EH (cell line): ENCODE data around the gene TRPV5.
A peak's percentile ranks its signal among the peaks of the same experiment; 100 is the strongest.

Experiments used
- DNase-seq: peaks from one replicate; pipeline ENCODE4 v3.0.0-alpha.2; 2015; ENCODE audit warnings: low read depth

The TRPV5 gene

DNA sequence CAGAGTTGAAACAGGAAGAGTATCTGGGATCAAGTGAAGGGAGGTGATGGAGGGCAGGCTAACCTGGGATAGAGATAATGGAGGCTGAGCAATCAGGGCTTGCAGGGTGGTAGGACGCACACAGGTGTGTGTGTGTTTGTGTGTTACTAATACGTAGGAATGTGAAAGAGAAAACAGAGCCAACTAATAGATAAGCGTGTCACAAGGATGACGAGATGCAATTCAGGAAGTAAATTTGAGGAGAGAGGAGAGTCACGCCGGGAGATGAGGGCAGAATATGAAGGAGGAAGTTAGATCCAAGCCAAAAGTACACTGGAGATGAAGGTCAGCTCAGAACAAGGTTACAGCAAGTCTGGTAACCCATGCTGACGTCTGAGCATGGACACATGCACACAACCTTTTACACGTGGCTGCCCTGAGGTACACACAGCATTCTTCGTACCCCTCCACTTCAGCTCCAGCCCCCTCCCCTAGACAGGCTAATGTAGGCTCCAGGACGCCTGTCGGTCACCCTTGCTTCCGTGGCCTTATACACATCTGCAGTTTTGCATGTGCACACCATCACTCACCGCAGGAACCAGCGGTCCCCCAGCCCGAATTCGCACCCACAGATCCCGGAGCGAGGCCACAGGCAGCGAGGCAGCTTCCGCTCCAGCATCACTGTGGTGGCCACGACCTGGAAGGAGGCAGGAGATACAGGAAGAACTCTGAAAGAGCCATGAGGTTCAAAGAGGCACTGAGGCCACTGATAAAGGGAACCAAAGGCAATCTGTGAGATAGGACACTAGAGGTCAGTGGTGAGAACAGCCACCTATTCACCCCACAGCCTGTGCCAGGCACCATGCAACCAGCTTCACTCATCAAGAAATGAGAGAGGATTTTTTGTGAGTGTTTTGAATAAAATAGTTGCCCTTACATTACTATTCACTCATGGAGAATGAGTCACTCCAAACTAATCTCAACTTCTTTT lies 24.3 kb downstream of the TRPV5 start:
- DNase-seq, result peak; percentile 11

DNA sequence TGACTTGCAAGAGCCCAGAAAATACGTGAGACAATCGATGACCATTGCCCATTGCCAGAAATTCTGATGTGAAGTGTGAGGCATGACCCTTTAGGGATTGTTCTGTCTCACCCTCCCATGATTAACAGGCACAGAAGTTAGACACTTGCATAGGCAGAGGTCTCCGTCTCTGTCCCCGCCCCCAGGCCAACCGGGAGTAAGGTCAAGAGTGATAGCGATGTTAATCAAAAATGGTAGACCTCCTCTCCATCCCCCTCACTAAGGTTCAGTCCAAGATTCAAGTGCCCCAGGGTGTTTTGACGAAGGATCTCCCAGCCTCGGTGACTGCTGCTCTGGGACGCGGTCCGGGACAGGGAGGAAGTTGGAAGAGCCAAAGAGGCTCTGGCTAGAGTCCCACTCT lies 25.3 kb downstream of the TRPV5 start:
- DNase-seq, result no peak

DNA sequence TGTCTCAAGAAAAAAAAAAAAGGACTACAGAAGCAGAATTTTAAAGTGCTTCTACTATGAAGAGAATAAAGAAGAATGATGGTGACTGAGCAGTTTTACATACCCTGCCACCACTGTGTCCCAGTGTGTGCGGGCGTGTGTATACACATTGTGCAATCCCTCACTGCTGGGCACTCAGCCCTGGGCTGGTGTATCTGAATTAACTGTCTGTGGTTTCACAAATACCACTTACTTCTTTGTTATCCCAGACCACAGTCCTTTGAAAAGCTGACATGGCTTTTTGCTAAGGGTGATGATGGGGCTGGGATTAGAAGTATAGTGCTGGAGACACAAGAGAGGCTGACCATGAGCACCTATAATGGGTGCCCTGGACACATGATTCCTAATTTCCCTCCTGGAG lies 26.9 kb downstream of the TRPV5 start:
- DNase-seq, result no peak

DNA sequence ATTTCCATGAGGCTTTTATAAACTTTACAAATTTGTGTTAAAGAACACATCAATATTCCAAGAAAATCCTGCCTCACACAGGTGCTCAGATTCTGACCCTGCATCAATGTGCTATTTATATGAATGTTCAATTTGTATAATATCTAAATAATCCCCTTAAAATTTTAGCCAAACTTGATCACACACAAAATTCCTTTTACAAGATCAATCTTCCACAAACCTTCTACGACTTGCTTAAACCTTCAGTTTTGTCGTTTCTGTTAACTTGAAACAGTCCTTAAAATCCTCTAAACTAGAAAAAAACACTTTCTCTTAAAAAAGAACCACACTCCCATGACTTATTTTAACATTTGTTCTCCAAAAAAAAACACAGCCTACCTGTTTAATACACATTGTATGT lies 27.8 kb downstream of the TRPV5 start:
- no peak for DNase-seq

DNA sequence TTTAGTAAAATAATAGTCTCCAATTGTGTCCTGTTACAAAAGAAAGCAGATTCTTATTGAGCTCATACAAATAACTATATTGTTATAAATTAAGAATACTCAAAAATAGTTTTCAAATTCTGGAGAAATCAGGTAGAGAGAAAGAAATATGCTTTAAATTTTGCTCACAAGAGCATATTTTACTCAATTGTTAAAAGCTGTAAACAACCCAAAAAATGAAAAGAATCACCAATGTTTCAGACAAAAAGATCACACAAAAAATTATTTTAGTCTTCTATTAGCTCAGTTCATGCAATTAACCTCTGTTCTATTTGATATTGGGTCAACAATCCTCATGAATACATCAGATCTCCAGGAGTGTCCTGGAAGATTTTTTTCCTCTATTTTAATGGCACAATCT lies 29.4 kb downstream of the TRPV5 start:
- DNase-seq, result no peak

DNA sequence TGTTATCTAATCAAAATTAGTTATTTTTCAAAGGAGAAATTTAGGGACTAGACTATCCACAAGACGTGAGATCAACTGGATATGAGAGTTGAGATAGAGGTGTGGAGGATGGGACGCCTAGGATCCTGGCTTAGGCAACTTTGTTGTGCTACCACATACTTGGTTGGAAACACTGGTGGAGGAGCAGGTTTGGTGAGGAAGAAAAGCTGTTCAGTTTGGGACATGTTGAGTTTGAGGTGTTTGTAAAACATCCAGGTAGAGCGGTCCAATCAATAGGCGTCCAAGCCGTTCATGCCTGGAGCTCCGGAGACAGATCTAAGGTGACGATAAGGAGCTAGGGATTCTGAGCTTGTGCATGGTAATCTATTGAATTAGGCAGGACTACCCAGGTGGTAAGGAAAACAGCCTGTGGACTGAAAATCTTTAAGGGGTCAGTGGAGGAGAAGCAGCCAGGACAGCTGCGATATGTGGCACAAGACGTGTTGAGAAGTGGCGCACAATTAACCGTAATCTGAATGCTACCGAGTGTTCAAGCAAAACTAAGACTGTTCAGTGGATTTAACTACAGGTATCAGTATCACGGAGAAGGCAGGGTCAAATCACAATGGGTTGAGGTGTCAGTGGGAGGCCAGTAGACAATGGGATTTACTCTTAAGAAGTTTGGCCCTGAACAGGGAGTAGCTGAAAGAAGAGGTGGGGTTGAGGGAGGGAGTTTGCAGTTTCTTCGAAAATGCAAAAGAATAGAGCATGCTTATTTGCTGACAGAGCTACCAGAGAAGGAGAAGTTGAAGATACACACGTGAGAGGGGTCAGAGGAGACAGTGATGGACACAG lies 31.9 kb downstream of the TRPV5 start:
- DNase-seq, result no peak

DNA sequence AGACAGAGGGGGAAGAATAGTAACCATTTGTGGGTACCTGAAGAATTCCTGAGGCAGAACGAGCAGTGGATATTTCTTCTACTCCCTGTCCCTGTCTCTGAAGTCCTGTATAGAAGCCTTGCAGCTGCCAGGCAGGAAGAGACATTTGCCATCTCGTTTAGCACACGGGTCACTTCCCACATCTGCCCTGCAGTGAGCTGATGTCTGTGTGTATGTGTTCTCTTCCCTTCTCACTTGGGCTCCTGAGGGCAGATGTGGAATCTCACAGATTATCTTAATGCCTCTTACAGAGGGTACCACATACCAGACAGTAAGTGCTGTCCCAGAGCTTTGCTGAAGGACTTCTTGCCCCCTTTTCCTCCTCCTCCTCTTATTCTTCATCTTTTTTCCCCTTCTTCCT lies 33.9 kb downstream of the TRPV5 start:
- no peak for DNase-seq

DNA sequence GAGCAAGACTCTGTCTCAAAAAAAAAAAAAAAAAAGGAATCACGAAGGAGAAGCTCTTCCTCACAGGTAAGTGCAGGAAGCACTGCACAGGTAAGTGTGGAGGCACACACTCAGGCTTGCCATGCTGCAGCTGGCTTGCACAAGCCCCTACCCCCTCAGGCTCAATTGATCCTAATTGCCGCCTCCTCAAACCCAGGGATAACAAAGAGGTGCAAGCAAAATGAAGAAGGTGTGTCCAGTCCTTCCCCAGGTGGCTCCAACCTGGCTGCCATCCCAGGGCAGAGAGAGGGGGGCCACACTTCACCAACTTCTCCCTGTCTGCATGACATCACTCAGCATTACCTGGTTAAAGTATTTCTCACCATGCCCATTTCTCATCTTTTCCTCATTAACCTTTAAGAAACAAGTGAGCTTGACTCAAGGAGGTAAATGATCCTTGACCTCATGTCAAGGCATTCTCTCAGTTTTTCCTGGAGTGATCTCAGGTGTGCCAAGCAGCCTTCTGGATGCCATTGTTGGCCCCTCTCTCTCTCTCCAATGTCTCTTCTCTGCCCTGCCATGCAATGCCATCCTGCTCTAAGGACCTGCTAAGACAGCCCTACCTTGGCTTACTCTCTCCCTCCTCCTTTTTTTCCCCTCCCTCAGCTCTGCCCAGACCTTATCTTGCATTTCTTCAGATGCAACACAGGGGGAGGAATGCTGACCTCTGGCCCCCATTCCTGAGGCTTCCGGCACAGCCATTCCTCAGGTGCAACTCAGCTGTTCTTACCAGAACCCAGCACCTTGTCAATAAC lies 35.0 kb downstream of the TRPV5 start:
- no peak for DNase-seq

DNA sequence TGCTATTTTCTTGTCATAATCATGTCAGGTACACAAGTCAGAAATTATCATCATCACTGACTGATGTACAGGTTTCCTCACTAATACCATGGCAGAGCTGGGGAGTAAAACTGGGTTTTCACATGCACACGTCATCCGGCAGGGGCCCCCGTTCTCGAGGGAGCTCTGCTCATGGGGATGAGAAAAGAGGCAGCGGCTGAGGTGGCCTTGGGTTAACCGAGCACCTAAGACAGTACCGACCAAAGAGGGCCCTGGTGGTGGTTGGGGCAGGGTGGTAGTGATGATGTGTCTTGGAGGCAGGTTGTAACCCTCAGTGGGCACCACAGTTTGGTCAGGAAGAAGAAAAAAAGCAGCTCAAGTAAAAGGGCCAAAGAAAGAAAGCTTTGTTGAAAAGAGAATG lies 35.9 kb downstream of the TRPV5 start:
- DNase-seq, result no peak

DNA sequence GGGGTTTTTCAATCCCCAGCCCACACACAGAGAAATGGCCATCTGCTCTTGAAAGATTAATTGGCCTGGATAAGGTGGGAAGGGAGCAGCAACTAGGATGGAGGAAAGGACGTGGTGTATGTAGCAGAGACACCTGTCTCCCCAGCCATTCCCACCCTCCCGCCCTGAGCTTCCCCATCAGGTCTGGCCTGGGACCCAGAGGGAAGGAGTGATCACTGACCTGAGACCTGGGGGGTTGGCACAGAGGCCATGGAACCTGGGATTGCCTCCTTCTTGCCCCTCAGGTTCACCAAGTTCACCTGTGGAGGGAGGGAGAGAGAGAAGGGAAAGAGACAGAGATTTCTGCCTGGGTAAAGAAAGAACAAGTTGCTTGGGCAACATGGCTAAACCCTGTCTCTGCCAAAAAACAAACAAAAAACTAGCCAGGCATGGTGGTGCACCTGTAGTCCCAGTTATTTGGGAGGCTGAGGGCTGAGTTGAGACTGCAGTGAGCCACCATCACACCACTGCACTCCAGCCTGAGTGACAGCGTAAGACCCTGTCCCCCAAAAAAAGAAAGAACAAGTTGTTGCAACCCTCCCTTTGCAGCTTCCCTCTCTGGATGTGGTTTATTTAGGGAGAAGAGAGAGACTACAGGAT lies 36.7 kb downstream of the TRPV5 start:
- no peak for DNase-seq

DNA sequence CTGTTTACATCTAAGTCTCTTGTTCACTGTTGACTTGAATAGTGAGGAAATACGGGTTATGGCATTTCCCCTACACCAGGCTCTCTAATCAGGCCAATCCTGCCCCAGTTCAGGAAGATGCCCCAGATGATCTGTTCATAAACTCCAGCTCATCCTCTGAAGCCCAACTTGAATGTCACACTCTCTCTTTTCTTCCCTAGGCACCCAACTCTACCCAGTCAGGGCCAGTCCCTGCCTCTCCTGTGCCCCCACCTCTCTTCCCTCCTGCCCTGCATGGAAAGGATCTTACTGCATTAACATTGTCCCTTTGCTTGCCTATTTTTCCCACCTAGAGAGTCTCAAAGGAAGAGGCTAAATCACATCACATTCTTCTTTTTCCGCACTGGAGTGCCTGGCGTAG lies 37.4 kb downstream of the TRPV5 start:
- no peak for DNase-seq

DNA sequence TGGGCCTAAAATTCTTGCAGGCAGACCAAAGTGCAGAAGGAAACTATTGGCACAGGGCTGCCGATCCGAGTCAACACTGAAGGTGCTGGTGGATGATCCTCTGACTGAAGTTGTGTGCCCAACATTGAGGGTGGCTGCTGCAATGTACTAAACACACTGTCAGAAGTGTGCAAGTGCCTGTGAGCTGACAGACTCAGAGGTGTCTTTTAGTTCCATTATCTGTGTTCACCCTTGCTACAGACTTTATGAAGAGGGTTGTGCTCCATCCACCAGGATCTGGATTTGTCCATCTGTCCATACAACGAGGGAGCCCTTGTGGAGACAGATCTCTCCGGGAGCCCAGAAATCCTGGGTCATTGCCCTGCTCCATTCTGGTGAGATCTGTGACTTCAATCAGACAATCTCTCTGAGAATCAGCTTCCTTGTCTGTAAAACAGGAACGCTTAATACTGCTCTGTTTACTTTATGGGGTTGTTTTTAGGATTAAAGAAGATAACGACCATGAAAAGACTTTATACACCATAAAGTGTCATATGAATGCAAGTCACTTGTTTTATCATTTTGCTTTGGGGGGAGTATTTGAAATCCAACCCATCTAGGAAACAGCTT lies 38.5 kb downstream of the TRPV5 start:
- no peak for DNase-seq

DNA sequence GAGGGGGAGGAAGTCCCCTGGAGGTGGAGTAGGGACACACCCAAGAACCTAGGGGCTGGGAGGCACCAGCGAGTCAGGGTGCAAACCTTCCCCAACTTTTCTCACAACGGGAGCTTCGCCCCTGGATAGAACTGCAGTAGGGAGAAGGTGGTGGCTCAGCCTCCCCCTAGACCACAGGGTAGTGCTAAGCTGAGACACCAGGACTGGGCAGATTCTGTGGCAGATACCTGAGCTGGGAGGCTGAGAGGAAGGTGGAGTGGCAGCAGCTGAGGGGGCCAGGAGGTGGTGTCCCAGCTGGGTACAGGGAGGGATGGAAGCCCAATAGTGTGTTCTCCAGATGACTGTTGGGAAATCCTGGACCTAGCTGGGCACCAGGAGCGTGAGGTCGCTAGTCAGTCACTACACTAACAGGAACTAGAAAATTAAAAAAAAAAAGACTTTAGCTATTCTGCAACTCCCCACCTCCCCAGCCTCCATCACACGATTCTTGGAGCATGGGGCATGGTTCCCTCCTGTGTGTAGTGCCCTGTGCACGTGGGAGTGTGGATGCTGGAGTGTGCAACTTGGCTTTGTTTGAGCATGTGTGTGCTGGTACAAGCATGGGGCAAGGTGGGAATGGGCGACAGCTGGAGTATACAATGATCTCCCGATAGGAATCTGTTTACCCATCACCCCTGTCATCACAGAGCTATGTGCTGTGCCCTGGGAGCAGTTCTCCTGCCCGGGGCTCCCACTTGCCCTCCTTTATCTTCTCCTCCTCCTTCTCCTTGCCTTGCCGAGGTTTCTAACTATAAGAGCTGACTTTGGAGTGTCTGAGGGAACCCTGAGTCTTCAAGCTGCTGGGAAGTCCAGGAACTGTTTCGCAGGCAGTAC lies 39.2 kb downstream of the TRPV5 start:
- no peak for DNase-seq

DNA sequence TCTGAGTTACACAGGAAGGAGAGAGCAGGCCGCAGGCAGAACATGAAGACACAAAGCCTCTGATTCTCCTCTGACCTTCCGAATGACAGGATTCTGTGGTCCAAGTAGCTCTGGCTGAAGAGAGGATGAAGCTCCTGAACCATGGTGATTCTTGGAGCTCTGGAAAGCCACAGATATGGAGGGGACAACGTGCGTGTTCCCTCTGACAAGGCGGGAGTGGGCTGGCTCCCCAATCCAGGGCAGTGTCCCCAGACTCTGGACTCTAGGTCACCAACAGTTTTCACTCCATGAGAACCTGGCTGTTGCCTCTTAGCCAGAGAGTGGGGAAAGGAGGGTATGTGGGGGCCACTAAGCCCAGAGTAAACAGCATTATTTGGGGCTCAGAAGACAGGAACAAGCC lies 40.6 kb downstream of the TRPV5 start:
- DNase-seq, result no peak

DNA sequence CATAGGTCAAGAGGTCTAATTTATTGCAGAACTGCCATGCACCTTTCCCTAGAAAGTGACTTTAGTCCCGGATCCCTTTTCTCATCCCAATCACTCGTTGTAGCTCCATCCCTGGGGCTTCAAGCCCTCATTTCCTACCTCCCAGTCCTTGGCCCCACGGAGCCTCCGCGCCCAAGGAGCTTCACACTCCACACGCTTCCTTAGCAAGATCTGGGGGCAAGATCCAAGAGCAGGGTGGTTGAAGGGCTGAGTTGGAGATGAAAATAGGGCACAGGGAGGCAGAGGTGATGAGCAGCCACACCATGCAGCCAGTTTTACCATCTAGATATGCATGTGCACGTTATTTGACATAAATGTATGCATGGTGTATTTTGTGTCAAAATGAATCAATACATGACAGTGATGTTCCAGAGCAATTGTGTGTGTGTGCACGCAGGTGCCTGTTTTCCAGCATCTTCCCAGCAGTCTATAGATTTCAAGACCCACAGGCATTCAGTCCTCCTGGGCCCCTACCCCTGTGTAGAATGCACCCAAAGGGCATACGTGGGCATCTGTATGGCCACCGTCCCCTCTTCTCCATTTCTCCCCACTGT lies 42.0 kb downstream of the TRPV5 start:
- DNase-seq, result no peak

DNA sequence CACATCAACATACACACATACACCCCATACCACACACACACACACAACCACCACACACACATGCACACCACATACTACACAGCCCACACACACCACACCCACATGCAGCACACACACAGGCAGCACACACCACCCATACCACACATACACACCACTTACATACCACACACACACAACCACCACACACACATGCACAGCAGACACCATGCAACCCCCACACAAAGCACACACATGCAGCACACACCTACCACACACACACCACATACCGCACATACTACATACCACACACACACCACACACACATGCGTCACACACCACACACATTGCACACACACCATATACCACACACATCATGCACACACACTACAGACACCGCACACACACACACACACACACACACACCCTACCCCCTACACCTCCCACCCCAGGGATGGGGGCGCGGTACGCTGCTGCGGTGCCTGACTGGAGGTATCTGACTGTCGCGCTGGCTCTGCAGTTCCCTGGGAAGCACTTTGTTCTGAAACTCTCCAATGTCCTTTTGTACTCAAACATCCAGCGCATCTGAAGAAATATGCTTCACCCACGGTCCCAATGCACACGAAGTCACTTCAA lies 42.6 kb downstream of the TRPV5 start:
- DNase-seq, result no peak

DNA sequence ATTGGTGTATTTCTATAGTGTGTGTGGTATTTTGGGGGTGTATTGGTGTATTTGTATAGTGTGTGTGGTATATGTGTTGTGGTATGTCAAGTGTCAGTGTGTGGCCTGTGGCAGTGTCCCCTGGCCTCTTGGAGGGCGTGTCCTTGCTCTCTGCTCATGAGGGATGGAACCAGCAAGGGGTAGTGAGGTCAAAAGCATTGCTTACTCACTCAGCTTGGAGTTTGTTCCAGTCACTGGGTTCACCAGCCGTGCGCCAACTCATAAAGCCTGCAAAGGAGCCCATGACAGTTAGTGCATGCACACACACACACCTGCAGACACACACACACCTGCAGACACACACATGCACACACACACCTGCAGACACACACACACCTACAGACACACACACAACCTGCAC lies 43.7 kb downstream of the TRPV5 start:
- DNase-seq, result no peak

DNA sequence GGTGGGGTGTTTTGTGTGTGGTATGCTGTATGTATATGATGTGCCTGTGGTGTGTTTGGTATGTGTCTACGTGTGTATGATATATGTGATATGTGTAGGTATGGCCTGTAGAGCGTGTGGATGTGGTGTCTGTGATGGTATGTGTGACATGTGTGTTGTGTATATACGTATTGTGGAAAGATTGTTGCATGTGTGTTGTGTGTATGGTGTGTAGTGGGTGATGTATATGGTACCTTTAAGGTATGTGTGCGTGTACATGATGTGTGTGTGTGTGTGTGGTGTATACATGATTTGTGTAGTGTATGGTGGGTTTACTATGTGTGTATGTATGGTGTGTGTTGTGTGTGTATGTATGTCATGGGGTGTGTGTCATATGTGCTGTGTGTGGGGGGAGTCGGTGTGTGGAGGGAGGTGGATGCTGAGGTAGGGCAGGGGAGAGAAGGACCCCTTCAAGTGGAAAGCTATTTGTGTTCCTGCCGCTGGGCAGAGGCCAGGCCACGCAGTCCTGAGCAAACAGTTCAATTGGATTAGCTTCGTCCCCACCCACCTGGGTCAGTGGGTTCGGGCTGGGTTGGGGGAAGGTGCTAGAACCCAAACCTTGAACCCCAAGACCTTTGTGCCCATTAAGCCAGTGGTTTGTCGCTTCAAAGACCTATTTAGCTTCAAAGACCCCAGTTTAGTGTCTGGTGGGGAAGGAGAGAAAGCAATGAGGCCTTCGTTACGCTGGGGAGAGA lies 46.1 kb downstream of the TRPV5 start:
- DNase-seq, result no peak

DNA sequence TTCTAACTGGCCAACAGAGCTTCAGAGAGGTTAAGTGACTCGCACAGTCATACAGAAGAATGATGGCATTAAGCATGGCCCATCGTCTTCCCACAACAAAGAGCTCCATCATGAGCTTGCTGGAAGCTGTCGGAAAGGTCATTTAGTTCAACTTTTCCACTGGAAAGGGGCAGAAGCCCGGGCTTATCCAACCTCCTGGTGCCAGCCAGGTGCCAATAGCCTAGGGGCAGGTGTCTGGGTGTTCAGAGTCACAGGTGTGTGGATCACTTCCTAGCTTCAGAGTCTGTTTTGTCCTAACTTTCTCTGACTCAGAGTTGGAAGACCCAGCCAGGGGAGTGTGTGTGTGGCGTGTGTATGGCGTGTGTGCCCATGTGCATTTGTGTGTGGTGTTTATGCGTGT lies 46.7 kb downstream of the TRPV5 start:
- no peak for DNase-seq
